ENCODE results near the gene TASOR2. TPM values are rescaled to one million over a fixed set of nuclear protein-coding genes. Genes with fewer than 3 reads are reported as not detected.

The TASOR2 gene
- total and polyA plus RNA-seq, 2 of the 4 experiments (the other 2 are of a cell fraction): 19.4 to 53.6 TPM

DNA sequence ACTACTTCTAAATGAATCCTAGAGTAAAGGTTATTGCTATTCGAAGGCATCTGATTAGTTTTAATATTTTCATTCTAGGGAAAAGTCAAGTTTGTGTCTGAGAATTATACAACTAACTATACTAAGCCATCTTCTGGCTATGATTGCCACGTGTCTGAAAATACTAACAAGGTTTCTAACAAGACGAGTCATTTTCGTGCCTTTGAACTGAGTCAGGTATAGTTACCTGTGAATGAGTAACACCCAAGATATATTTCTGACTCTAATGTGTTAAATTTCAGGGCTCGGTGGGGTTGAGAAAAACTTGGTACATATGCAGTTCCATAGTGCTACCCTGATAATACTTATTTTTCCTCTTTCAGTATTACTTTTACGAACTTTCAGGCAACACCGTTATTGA, 35.5 kb downstream of the TASOR2 start:
- Histone ChIP-seq H3K79me1 (ENCODE audit: low read depth in 1 of 2, low read length in 2 of 2) (peaks cover 11 to 31% of the 10 kb centered on the region in 2 experiments), H3K9me1 (ENCODE audit: insufficient read depth, low read length) (0 out of 2 replicates have a peak, but pooled peaks cover 3% of the 10 kb centered on the region), H3K27ac (ENCODE audit: insufficient read depth, low read length) (no peak overlapping the region), H4K20me1 (ENCODE audit: insufficient read depth, low read length) (no peaks in the 10 kb centered on the region), H4K91ac (ENCODE audit: insufficient read depth, low read depth, low read length) (no peak overlapping the region), H3K18ac (ENCODE audit: low read depth, low read length) (no peak overlapping the region), H3K23ac (ENCODE audit: low read depth, low read length) (no peak overlapping the region), H3K9me3 (ENCODE audit: control insufficient read depth, insufficient read depth, low read length) (no peaks in the 10 kb centered on the region), H2AFZ (replicated peaks; ENCODE audit: low read length, poor library complexity) (no peak overlapping the region), H2BK15ac (ENCODE audit: low read depth, low read length) (no peak overlapping the region), H3K56ac (ENCODE audit: extremely low read depth, insufficient read depth, low read length) (no peak overlapping the region), H3K4me1 (ENCODE audit: control insufficient read depth, insufficient read depth, low read length) (peaks cover 3% of the 10 kb centered on the region; the same call in 1 of the 2 replicates), H4K8ac (ENCODE audit: low read depth in 2 of 2, low read length in 2 of 2) (no peak overlapping the region; a peak in 1 of 4 replicates), H2BK5ac (ENCODE audit: low read depth, low read length, poor library complexity, severe bottlenecking) (no peak overlapping the region), H3K4ac (ENCODE audit: low read depth, low read length) (no peak overlapping the region), H3K4me2 (ENCODE audit: low read depth, low read length) (no peak overlapping the region), H3K9ac (ENCODE audit: low read depth, low read length) (no peak overlapping the region), H3K36me3 (ENCODE audit: control insufficient read depth, insufficient read depth, low read length) (peaks cover 1% of the 10 kb centered on the region; the same call in 1 of the 2 replicates), H3K27me3 (ENCODE audit: control insufficient read depth, insufficient read depth, low read length) (no peaks in the 10 kb centered on the region), H2AK5ac (ENCODE audit: low read depth, low read length) (no peak overlapping the region), H3K14ac (replicated peaks; ENCODE audit: low read depth, low read length) (no peak overlapping the region), H3K4me3 (ENCODE audit: insufficient read depth, low read depth, low read length) (no peak overlapping the region), H4K5ac (ENCODE audit: low read depth, low read length) (no peak overlapping the region), H2BK120ac (ENCODE audit: low read depth, low read length) (no peak overlapping the region), H2BK20ac (ENCODE audit: low read depth, low read length) (no peak overlapping the region), H2AK9ac (replicated peaks; ENCODE audit: low read depth, low read length, poor library complexity) (no peak overlapping the region)
- BruUV-seq (replicated peaks): no TSS peak
- CTCF ChIA-PET: no interaction called here
- POLR2A ChIA-PET (ENCODE audit: unreplicated experiment): no interaction called here
- TF ChIP-seq NFE2L2 (IDR thresholded peaks at IDR 0.05; ENCODE audit: low read depth, low read length): no peak
- TF ChIP-seq BHLHE40 (IDR thresholded peaks at IDR 0.05; ENCODE audit: low read depth, low read length): no peak
- no peak for TF ChIP-seq CHD1 (IDR thresholded peaks at IDR 0.05; ENCODE audit: low read depth, low read length)
- TF ChIP-seq FOS (IDR thresholded peaks at IDR 0.05; ENCODE audit: low read depth, low read length): no peak
- TF ChIP-seq MAZ (IDR thresholded peaks at IDR 0.05; ENCODE audit: borderline replicate concordance, low read depth, low read length): no peak
- TF ChIP-seq, protein P1, sequence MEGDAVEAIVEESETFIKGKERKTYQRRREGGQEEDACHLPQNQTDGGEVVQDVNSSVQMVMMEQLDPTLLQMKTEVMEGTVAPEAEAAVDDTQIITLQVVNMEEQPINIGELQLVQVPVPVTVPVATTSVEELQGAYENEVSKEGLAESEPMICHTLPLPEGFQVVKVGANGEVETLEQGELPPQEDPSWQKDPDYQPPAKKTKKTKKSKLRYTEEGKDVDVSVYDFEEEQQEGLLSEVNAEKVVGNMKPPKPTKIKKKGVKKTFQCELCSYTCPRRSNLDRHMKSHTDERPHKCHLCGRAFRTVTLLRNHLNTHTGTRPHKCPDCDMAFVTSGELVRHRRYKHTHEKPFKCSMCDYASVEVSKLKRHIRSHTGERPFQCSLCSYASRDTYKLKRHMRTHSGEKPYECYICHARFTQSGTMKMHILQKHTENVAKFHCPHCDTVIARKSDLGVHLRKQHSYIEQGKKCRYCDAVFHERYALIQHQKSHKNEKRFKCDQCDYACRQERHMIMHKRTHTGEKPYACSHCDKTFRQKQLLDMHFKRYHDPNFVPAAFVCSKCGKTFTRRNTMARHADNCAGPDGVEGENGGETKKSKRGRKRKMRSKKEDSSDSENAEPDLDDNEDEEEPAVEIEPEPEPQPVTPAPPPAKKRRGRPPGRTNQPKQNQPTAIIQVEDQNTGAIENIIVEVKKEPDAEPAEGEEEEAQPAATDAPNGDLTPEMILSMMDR (conservative IDR thresholded peaks at IDR 0.05; ENCODE audit: low read depth, low read length): no peak
- no peak for TF ChIP-seq POLR2A (IDR thresholded peaks at IDR 0.05; ENCODE audit: low read depth, low read length)
- TF ChIP-seq, protein P2, sequence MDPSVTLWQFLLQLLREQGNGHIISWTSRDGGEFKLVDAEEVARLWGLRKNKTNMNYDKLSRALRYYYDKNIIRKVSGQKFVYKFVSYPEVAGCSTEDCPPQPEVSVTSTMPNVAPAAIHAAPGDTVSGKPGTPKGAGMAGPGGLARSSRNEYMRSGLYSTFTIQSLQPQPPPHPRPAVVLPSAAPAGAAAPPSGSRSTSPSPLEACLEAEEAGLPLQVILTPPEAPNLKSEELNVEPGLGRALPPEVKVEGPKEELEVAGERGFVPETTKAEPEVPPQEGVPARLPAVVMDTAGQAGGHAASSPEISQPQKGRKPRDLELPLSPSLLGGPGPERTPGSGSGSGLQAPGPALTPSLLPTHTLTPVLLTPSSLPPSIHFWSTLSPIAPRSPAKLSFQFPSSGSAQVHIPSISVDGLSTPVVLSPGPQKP (IDR thresholded peaks at IDR 0.05; ENCODE audit: borderline replicate concordance, low read depth, low read length): no peak
- TF ChIP-seq MAFK (IDR thresholded peaks at IDR 0.05; ENCODE audit: low read depth, low read length): no peak
- TF ChIP-seq MXI1 (IDR thresholded peaks at IDR 0.05; ENCODE audit: borderline replicate concordance, low read depth, low read length): no peak
- TF ChIP-seq RCOR1 (IDR thresholded peaks at IDR 0.05; ENCODE audit: insufficient replicate concordance, low read length): no peak
- TF ChIP-seq RFX5 (IDR thresholded peaks at IDR 0.05; ENCODE audit: low read depth, low read length): no peak
- no peak for TF ChIP-seq CEBPB (IDR thresholded peaks at IDR 0.05; ENCODE audit: low read depth, low read length)
- TF ChIP-seq RAD21 (IDR thresholded peaks at IDR 0.05; ENCODE audit: low read length): no peak
- TF ChIP-seq, protein P3, sequence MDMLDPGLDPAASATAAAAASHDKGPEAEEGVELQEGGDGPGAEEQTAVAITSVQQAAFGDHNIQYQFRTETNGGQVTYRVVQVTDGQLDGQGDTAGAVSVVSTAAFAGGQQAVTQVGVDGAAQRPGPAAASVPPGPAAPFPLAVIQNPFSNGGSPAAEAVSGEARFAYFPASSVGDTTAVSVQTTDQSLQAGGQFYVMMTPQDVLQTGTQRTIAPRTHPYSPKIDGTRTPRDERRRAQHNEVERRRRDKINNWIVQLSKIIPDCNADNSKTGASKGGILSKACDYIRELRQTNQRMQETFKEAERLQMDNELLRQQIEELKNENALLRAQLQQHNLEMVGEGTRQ (IDR thresholded peaks at IDR 0.05; ENCODE audit: low read depth, low read length): no peak
- no peak for TF ChIP-seq SMC3 (IDR thresholded peaks at IDR 0.05; ENCODE audit: low read depth, low read length)
- in situ Hi-C loops (cut with MboI; ENCODE audit: low sequenced_read_pairs): no loop called here
- no peak for ATAC-seq (ENCODE audit: low read depth)
- no peak for DNase-seq
- dilution Hi-C loops (cut with HindIII; ENCODE audit: low sequenced_read_pairs, unreplicated experiment): no loop called here
- intact Hi-C loops (cut with micrococcal nuclease): no loop called here
- whole genome bisulfite sequencing, 2 experiments (ENCODE audit: extremely low coverage in 2 of 2, insufficient read length in 1 of 2): 91% methylated on average over 3 of the region's 7 CpGs; no CpG with 5 or more reads in 1 of the 2 experiments
